B cell (primary cell): ENCODE results near the gene NBPF20. TPM values are rescaled to one million over a fixed set of nuclear protein-coding genes. Genes with fewer than 3 reads are reported as not detected.
"Not testable (repeated sequence)": the region's sequence is repeated elsewhere in the genome, so short reads cannot be mapped to it uniquely, and the experiment has no call there.

ENCODE experiments used
- ATAC-seq: fragments of 200-7000 bp; cut with Tn5 transposase; one replicate; pipeline ENCODE4 v1.10.0; 2021; ENCODE audit warnings: low read depth, mild to moderate bottlenecking, moderate number of reproducible peaks, moderate library complexity
- CTCF ChIA-PET: fragments of 350-600 bp; sonication (Branson Sonifier 250); formaldehyde crosslinking; loops from one replicate; lab custom pipeline; 2021; ENCODE audit warnings: antibody characterized with exemption, inconsistent platforms; lab: Charles Lee
- POLR2A ChIA-PET: fragments of 350-600 bp; sonication (Branson Sonifier 250); formaldehyde crosslinking; loops from one replicate; lab custom pipeline; 2021; ENCODE audit warnings: antibody characterized with exemption; lab: Charles Lee
- DNase-seq: peaks from one replicate; pipeline ENCODE4 v3.0.0; 2013
- H2AFZ ChIP-seq: 2 replicates; pipeline ENCODE4 v1.6.1; 2012; ENCODE audit warnings: mild to moderate bottlenecking, low read depth, low read length; ENCODE audit not compliant: insufficient read depth, poor library complexity, severe bottlenecking
- H3K27ac ChIP-seq, 2 donors: 1 replicate in 1 of 2; 2 replicates in 1 of 2; pipeline ENCODE4 v1.5.1; 2012 to 2013; ENCODE audit warnings: low read length in 2 of 2, mild to moderate bottlenecking in 2 of 2, moderate library complexity in 1 of 2
- H3K27me3 ChIP-seq, 4 experiments: fragments of 200-600 bp in 1 of 4; sonication (generic) in 1 of 4; replicated peaks in 1 of 4; 1 replicate in 2 of 4; 2 replicates in 2 of 4; pipeline versions ENCODE4 v1.6.1 to v1.7.0; 2013 to 2016; ENCODE audit warnings: low read length in 3 of 4, mild to moderate bottlenecking in 2 of 4, mixed read lengths in 1 of 4, moderate library complexity in 1 of 4; ENCODE audit not compliant: insufficient read depth in 4 of 4, control insufficient read depth in 3 of 4; ENCODE audit errors: control extremely low read depth in 1 of 4
- H3K36me3 ChIP-seq, 2 experiments: replicated peaks in 1 of 2; 1 replicate in 1 of 2; 2 replicates in 1 of 2; pipeline versions ENCODE4 v1.6.1 to v1.7.1; 2013; ENCODE audit warnings: low read length in 1 of 2; ENCODE audit not compliant: insufficient read depth in 2 of 2, control insufficient read depth in 1 of 2; ENCODE audit errors: control extremely low read depth in 1 of 2, extremely low read depth in 1 of 2
- H3K4me1 ChIP-seq, 2 donors: fragments of 200-600 bp in 1 of 2; sonication (generic) in 1 of 2; 1 replicate in 1 of 2; 2 replicates in 1 of 2; pipeline versions ENCODE4 v1.5.1 to v1.6.1; 2013 to 2017; ENCODE audit warnings: low read length in 2 of 2; ENCODE audit not compliant: control insufficient read depth in 2 of 2, insufficient read depth in 2 of 2
- H3K4me2 ChIP-seq: replicated peaks from 2 replicates; pipeline ENCODE3; 2012; ENCODE audit warnings: mild to moderate bottlenecking, low read depth, low read length; ENCODE audit not compliant: poor library complexity, severe bottlenecking
- H3K4me3 ChIP-seq, 5 experiments: fragments of 200-600 bp in 1 of 5; sonication (generic) in 1 of 5; 1 replicate in 3 of 5; 2 replicates in 2 of 5; pipeline versions ENCODE4 v1.5.1 to v1.7.0; 2011 to 2016; ENCODE audit warnings: low read length in 4 of 5, mild to moderate bottlenecking in 4 of 5, low read depth in 2 of 5, control low read depth in 1 of 5, moderate library complexity in 1 of 5; ENCODE audit not compliant: insufficient read depth in 1 of 5; ENCODE audit errors: control extremely low read depth in 1 of 5, extremely low read depth in 1 of 5
- H3K79me2 ChIP-seq: fragments of 200-600 bp; sonication (generic); one replicate; pipeline ENCODE4 v1.6.0; 2016; ENCODE audit warnings: low read length; ENCODE audit not compliant: control insufficient read depth, insufficient read depth
- H3K9ac ChIP-seq: fragments of 200-600 bp; sonication (generic); 2 replicates; pipeline ENCODE4 v1.6.1; 2017; ENCODE audit warnings: mild to moderate bottlenecking, low read length, moderate library complexity
- H3K9me3 ChIP-seq, 3 donors: one replicate each; pipeline versions ENCODE4 v1.6.1 to v1.7.1; 2013; ENCODE audit warnings: low read length in 2 of 3; ENCODE audit not compliant: control insufficient read depth in 2 of 3, insufficient read depth in 1 of 3; ENCODE audit errors: control extremely low read depth in 1 of 3
- H4K20me1 ChIP-seq: 2 replicates; pipeline ENCODE4 v1.6.0; 2012; ENCODE audit warnings: mild to moderate bottlenecking, low read length; ENCODE audit not compliant: insufficient read depth, control insufficient read depth, poor library complexity, severe bottlenecking
- H3K27ac Mint-ChIP-seq: one replicate; pipeline ENCODE4 v1.8.0; 2021; ENCODE audit warnings: mixed read lengths
- H3K27me3 Mint-ChIP-seq: one replicate; pipeline ENCODE4 v1.8.0; 2021; ENCODE audit warnings: mixed read lengths
- H3K4me1 Mint-ChIP-seq: one replicate; pipeline ENCODE4 v1.8.0; 2021; ENCODE audit warnings: mixed read lengths
- H3K4me3 Mint-ChIP-seq: one replicate; pipeline ENCODE4 v1.8.0; 2021; ENCODE audit warnings: mixed read lengths
- H3K9me3 Mint-ChIP-seq: one replicate; pipeline ENCODE4 v1.8.0; 2022; ENCODE audit warnings: mixed read lengths; ENCODE audit not compliant: insufficient read depth
- WGBS: methylation state at CpG from one replicate; pipeline ENCODE4 v1.1.5; 2013; ENCODE audit warnings: missing lambda C conversion rate; ENCODE audit not compliant: insufficient coverage; 5-methylcytosine and 5-hydroxymethylcytosine counted together
- intact Hi-C: fragments of 100-400 bp; cut with micrococcal nuclease; formaldehyde crosslinking; loops from one replicate; pipeline ENCODE4 v1.10.0; 2022
- polyA plus RNA-seq: library from polyadenylated mRNA; depleted of rRNA; stranded (reverse); fragments of >200 nt; gene quantifications from 2 replicates; pipeline ENCODE4 v1.2.3, GENCODE V29; 2012
- total RNA-seq, 2 donors: library from RNA; stranded (reverse); fragments of 120-200 nt in 1 of 2; gene quantifications; 1 replicate in 1 of 2; 2 replicates in 1 of 2; pipeline versions ENCODE4 v1.2.3 to v1.2.4, GENCODE V29; 2013 to 2022

Gene NBPF20
- total and polyA plus RNA-seq, 2 donors (not counting 1 experiment from before 2014, with no cell fraction given), result 3.1 to 9.7 TPM

DNA sequence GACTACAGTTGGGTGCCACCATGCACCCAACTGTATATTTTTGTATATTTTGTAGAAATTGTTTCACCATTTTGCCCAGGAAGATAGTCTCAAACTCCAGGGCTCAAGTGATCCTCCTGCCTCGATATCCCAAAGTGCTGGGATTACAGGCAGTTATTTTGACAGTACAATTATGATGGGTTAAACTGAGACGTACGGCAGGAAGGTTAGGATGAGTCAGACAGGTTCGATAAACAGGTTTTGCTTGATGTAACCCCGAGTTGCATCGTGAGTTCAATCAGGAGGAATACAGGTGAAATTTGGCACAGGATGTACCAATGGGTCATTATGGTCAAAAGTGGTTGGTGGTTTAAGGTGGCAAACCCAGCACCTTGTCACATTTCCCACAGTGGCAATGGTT lies 46.0 kb upstream of the NBPF20 start:
- POLR2A ChIA-PET, H3K27me3 Mint-ChIP-seq: not testable (repeated sequence)

DNA sequence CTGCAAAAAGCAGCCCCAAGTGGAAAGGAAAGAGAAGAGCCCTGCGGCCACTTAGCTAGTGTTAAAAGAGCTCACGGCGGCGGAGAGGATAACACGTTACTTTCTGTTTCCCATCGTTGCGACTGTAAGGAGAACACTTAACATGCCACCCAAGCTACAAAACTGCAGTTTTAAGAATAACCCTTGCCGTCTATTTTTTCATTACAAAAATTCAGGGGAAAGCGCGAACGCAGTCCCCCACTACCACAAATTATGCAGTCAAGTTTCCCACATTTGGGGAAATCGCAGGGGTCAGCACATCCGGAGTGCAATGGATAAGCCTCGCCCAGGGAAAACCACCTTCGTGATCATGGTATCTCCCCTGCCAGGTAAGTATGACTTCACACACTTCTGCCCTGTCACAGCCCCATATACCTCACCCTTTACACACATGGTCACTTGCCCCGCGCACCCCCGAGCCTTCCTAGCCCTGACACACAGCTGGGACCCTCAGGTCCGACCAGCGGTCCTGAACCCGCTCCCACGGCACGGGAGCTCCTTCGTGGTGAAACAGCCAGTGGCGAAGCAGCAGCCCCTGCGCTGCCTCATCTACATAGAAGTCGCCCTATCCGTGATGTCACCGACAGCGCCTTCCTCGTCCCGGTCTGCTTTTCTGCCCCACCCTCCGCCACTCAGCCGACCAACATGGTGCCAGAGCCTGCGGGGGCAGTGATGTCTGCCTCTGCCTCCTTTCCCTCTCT lies 40.2 kb upstream of the NBPF20 start:
- Histone ChIP-seq H3K4me2 (peak overlapping the region; percentile 62), H2AFZ (peak overlapping the region; percentile 64), H3K4me3 (peak overlapping the region; percentile 21 to 62 (median 52)), H3K27ac (peak overlapping the region; percentile 26 to 81), H3K9ac (peak overlapping the region; percentile 62)
- H3K9me3 ChIP-seq, H3K27me3 ChIP-seq, H3K9me3 Mint-ChIP-seq, H3K4me1 Mint-ChIP-seq, H3K27me3 Mint-ChIP-seq, H3K79me2 ChIP-seq, intact Hi-C loops, H3K4me1 ChIP-seq, POLR2A ChIA-PET, CTCF ChIA-PET, H3K36me3 ChIP-seq, H4K20me1 ChIP-seq: not testable (repeated sequence)
- 1% methylated on average over 11 of the region's 35 CpGs for WGBS
- peak; percentile 90 for DNase-seq
- peak overlapping the region; percentile 99 for H3K27ac Mint-ChIP-seq
- peak overlapping the region; percentile 93 for H3K4me3 Mint-ChIP-seq
- ATAC-seq, result peak; percentile 73

More for the DNA sequence above, 46.0 kb upstream of the NBPF20 start:
- H3K9me3 ChIP-seq, H3K4me1 ChIP-seq, H3K4me2 ChIP-seq, CTCF ChIA-PET, H3K4me3 ChIP-seq, H4K20me1 ChIP-seq, intact Hi-C loops, H3K27ac ChIP-seq, H3K36me3 ChIP-seq, H3K27me3 ChIP-seq, H3K9ac ChIP-seq, H3K9me3 Mint-ChIP-seq, DNase-seq, ATAC-seq, H3K4me1 Mint-ChIP-seq, H3K79me2 ChIP-seq, H3K27ac Mint-ChIP-seq, H3K4me3 Mint-ChIP-seq, H2AFZ ChIP-seq: not testable (repeated sequence)
- WGBS, result 63% methylated on average over 1 of the region's 6 CpGs

DNA sequence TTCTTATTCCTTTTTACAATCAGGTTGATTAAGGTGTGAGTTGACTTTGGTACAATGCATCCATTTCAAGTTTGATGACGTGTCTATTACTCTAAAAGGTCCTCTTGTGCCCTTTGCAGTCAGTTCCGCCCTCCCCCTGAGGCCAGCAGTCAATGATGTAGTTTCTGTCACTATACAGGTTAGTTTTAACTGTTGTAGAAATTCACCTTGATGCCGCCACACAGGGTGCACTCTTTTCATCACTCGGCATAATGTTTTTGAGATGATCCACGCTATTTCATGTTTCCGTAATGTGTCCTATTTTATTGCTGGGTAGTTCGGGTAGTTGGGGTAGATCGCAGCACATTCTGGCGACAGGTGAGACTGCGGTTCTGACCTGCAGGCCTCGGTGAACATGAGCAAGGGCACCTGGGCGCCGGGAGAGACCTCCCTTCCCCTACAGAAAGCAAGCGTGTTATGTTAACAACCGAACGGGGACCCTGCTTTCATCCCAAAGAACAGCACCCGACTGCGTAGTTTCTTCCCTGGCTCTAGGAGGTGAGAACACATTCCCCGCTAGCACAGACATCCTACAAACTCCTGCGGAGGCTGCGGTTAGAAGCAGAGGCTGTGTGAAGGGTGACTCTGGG lies 39.4 kb upstream of the NBPF20 start:
- H3K4me1 ChIP-seq, H3K27me3 ChIP-seq, H2AFZ ChIP-seq, H4K20me1 ChIP-seq, H3K9me3 Mint-ChIP-seq, intact Hi-C loops, CTCF ChIA-PET, POLR2A ChIA-PET, DNase-seq, H3K36me3 ChIP-seq, H3K27me3 Mint-ChIP-seq, H3K4me1 Mint-ChIP-seq, H3K79me2 ChIP-seq, H3K9me3 ChIP-seq: not testable (repeated sequence)
- H3K27ac ChIP-seq, result peak overlapping the region in 1 of 2 donors; percentile 26
- peak overlapping the region; percentile 62 for H3K9ac ChIP-seq
- peak overlapping the region; percentile 99 for H3K27ac Mint-ChIP-seq
- peak; percentile 11 for ATAC-seq
- H3K4me3 Mint-ChIP-seq, result peak overlapping the region; percentile 93
- no CpG with 5 or more reads among the region's 21 CpGs for WGBS
- H3K4me2 ChIP-seq, result peak overlapping the region; percentile 62
- peak overlapping the region in 4 of 5 experiments; percentile 24 to 62 (median 52) for H3K4me3 ChIP-seq

DNA sequence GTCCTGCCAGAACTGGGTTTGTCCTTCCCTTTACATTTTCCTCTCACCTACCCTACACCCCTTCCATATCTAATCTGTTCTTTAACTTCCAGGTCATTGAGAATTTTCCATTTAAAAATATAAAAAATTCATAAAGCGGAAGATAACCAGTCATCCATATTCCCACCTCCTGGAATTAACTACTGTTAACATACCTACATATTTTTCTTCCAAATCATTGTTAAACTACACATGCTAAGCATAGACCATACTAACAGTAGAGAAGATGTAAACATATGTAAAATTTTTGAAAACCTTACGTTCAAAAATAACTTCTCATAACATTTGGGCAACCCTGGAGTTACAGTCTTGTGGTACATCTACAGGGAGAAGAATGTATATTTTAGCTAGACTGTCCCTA lies 38.6 kb upstream of the NBPF20 start:
- H3K27me3 Mint-ChIP-seq, H3K9me3 ChIP-seq, H3K4me1 Mint-ChIP-seq, intact Hi-C loops, H3K4me1 ChIP-seq, H3K79me2 ChIP-seq, H4K20me1 ChIP-seq, H2AFZ ChIP-seq, ATAC-seq, DNase-seq, CTCF ChIA-PET, H3K9ac ChIP-seq, H3K9me3 Mint-ChIP-seq, H3K4me3 ChIP-seq, H3K27me3 ChIP-seq, H3K4me3 Mint-ChIP-seq, H3K36me3 ChIP-seq, POLR2A ChIA-PET, H3K27ac Mint-ChIP-seq, H3K27ac ChIP-seq, H3K4me2 ChIP-seq: not testable (repeated sequence)
- WGBS, result 100% methylated on average over 1 of the region's 2 CpGs
